NCI-H1105 treated with DMSO at 0.1 percent for 48 hours (cell line): Measurements from ENCODE around the gene ESRP2.

Experiments used
- DNase-seq: peaks from one replicate; lab custom pipeline; 2025; lab: John Stamatoyannopoulos, UW

Gene ESRP2

DNA sequence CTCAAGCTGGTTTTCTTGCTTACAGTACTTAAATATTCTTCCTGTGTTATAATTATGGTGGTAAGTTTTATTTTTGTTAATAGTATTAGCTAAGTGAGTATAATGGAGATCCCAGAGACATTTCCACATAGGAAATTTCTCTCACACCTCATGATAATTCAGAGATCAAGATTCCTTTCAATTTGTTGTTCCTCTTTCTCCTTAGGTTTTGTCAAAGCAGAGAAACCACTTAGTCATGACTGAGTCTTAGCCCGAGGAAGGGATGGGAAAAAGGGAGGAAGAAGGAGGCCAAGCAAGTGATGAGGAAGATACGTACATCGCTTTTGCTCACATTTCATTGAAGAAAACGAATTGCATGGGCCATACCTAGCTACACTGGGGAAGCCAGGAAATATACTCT lies 18.4 kb downstream of the ESRP2 start:
- DNase-seq = no peak

DNA sequence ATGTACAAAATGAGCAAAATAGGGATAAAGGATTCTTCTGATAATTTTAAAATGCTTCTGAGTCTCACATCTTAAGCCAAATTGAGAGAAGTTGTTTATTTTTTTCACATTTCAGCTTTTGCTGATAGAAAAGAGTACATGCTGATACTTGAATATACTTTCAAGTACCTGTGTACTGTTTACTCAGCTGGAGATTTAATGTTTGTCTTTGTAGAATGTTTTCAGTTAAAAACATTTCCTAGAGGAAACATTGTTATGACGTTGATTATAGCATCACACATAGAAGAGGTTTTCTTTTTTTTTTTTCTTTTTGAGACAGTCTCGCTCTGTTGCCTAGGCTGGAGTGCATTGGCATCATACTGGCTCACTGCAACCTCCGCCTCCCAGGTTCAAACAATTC lies 19.7 kb downstream of the ESRP2 start:
- DNase-seq = no peak

DNA sequence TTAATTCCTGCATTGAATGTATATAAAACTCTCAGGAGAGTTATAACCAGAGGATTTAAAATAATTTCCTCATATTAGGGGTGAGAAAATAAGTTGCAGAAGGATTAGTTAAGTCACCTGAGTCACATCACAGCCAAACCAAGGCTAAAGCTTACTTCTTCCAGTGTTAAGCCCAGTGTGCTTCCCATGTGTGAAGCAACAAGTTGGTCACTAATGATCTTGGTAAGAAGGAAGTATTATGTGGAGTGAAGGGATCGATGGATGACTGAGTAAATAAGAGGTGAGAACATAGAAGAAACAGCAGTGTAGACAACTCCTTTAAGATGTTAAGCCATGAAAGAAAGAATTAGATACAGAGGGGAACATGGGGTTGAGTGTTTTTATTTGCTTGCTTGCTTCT lies 20.6 kb downstream of the ESRP2 start:
- no peak for DNase-seq

DNA sequence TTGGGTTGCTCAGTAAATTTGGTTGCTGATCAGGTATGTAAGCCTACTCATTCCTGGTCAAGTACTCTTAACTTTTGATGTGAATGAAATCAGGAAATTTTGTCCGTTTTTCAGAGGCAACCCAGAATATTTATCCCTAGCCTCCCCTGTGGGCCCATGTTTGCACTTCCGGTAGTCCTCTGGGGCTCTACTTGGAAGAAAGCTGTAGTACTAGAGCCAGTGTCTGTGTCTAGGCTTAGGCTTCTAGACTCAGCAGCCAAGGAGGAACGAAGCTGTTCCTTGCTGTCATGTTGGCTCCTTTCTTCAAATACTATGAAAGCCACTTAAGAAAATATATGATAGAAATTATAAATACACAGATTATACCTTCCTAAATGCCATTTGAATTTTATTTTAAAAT lies 21.2 kb downstream of the ESRP2 start:
- no peak for DNase-seq

DNA sequence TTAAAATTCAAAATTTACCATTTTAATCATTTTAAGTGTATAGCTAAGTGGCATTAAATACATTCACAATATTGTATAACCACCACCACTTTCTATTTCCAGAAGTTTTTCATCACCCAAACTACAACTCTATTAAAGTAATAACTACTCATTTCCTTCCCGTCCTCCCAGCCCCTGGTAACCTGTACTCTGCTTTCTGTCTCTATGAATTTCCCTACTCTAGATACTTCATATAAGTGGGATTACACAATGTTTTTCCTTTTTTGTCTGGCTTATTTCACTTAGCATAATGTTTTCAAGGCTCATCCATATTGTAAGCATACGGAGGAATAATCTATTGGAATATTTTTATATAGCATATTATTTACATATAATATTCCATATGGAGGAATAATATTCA lies 29.7 kb downstream of the ESRP2 start:
- no peak for DNase-seq

DNA sequence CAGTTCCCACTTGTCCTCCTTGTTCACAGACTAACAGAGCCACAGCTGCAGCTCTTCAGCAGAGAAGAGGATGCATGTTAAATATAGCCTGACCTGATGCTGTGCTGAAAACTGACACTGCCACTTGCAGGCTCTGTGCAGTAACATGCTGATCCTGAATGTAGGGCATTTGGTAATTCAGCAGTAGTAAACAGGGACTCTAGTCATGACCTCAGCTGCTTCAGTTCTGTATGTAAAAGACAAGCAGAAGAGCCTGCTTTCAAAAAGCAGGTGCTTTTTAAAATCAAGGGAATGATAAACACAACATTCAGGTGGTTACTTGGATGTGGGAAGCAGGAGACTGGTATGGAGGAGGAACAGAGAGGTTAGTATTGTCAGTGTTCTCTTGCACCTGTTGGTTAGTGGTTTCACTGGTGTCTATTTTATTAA lies 33.8 kb downstream of the ESRP2 start:
- DNase-seq = no peak

DNA sequence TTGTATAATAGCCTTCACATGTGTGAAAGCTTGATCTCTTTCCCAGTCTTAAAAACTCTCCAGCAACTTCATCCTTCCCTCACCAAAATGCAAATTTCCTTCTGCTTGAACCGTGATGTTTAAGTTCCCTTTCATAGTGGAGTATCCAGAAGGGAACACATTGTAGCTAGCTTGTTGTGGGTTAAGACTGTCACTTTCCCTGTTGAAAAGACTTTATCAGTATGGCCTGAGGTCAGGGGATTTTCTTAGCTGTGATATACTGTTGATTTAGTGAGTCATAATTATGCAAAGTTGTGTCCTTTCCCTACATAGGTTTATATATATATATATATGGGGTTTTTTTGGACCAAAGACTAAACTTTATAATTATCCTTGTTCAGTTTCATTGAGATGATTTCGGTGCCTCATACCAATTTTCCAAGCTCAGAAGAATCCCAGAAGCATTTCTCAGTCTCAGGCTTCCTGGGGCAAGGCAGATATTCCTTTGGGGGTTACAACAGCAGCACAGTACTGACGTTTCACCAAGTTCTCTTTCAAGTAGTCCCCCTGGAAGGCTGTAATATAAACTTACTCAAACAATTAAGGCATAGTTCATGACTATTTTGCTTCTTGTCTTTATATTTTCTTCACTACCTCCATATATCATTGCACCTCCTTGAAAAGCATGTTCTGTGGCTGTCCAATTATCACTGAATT lies 35.7 kb downstream of the ESRP2 start:
- DNase-seq = no peak

DNA sequence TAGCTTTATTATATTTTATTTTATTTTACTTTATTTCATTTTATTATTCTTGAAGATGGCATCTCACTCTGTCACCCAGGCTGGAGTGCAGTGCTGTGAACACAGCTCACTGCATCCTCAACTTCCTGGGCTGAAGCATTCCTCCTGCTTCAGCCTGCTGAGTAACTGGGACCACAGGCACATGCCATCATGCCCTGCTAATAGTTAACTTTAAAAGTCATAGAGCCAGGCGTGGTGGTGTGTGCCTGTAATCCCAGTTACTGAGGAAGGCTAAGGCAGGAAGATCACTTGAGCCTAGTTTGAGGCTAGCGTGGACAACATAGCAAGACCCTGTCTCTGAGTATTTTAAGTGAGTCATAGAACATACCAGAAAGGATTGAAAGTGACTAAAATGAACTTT lies 38.7 kb downstream of the ESRP2 start:
- no peak for DNase-seq

DNA sequence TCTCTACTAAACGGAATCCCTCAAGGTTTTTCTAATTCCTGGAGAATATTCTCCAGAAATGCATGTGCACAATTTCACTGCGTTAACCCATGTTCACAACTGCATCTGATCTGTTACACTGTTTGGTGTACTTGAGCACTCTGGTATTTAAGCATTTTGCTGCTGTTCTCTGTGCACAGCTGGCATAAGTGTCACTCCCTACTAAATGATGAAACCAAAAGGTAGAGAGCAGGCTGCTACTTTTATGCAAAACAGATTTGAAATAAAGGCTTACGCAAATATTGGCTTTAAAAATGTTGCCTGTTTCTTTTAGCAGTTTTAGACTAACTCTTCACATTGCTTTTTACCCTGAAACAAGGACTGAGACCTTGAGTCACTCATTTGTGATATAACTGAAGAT lies 41.7 kb downstream of the ESRP2 start:
- DNase-seq = no peak

DNA sequence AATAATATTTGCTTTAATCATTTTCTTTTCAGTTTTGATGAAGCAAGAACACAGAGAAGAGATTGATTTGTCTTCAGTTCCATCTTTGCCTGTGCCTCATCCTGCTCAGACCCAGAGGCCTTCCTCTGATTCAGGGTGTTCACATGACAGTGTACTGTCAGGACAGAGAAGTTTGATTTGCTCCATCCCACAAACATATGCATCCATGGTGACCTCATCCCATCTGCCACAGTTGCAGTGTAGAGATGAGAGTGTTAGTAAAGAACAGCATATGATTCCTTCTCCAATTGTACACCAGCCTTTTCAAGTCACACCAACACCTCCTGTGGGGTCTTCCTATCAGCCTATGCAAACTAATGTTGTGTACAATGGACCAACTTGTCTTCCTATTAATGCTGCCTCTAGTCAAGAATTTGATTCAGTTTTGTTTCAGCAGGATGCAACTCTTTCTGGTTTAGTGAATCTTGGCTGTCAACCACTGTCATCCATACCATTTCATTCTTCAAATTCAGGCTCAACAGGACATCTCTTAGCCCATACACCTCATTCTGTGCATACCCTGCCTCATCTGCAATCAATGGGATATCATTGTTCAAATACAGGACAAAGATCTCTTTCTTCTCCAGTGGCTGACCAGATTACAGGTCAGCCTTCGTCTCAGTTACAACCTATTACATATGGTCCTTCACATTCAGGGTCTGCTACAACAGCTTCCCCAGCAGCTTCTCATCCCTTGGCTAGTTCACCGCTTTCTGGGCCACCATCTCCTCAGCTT lies 45.0 kb downstream of the ESRP2 start:
- no peak for DNase-seq

DNA sequence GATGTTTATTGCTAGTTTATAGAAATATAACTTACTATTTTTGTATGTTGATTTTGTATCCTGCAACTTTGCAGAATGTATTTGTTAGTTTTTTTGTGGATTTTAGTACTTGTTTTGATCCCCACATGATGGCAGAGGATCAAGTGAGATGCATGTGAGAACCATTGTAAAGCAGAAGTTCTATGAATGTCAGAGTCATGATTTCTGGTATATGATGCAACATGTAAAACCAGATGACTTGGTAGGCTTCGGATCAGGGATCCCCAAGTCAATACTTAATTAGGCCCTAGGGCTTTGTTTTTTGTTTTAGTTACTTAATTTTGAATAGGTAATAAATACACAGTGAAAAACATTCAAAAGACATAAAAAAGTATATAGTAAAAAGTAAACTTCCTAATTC lies 45.8 kb downstream of the ESRP2 start:
- DNase-seq = no peak

DNA sequence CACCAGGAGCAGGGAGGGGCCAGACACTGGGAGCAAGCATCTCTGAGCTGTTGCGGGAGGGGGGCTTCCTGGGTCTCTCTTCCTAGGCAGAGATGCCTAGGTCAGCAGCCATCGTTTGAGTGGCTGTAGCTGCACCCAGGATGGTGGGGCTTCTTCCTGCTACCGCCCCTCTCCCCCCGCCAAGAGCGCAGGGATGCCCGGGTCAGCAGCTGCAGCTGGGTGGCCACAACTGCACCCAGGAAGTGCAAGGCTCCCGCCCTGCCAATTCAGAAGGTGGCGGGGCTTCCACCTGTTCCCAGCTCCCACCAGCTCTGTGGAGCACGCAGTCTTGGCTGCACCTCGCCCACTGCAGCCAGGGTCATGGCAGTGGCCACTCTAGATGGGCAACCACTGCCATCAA lies 47.8 kb downstream of the ESRP2 start:
- DNase-seq = no peak

DNA sequence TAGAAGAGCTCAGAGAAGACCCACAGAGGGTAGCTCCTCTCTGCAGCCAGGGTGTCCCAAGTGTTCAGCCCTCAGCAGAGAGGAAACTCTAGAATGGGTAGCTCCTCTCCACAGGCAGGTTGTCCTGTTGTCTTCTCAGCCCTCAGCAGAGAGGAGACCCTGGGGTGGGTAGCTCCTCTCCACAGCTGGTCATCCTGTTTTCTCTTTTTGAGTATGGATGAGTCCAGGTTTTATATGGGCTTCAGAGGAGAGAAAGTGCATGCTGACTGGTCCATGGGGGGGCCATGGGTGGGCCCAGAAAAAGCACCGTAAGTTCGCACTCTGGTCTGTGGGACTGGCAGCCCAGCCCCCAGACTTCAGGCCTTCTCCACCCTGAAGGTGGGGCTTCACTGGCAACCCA lies 48.4 kb downstream of the ESRP2 start:
- DNase-seq = no peak

DNA sequence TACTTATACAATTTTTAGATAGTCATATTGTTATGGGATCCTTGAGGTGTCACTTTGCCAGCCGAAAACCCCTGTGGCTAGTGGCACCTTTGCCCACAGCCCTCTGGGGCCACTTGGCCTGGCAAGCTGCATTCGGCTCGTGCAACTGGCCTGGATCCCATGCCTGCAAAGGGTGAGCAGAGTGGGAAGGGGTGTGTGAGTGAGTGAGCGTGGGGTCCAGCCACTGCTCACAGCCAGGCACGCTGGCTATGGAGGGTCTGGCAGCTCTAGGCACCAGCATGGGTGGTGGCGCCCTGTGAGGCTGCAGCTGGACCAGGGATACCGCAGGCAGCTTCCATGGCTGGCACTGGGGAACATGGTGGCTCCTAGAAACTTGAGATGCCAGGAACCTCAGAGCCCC lies 49.0 kb downstream of the ESRP2 start:
- no peak for DNase-seq

DNA sequence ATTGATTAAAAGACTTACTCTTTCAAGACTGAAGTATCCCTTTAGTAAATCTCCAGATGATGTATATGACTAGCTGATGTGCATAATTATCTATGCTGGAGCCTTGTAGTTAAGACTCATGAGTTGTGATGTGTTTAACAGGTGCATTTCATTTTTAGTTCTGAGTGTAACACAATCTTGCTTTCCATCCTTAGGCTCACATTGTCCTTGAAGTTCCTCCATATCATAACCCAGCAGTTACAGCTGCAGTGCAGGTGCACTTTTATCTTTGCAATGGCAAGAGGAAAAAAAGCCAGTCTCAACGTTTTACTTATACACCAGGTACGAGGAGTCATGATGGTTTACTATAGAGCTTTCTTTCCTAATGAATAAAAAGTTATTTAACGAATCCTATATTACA lies 52.9 kb downstream of the ESRP2 start:
- no peak for DNase-seq

DNA sequence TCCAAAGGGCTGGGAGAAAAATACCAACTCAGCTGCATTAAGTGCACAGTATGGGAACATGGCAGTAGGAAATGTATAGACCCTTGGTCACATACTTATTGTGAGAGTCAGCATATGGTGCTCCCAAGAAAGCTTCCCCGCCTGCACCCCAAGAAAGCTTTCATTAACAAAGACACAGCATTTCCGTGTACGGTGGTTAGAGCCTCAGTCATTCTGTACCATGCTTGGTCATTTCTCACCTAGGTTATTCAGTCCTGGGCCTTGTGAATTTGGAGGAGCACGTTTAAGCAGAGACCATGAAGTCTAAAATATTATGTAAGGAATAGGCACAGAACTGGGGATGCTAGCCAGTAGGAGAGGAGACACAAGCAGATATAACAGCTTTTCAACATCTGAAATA lies 56.1 kb downstream of the ESRP2 start:
- DNase-seq = no peak

DNA sequence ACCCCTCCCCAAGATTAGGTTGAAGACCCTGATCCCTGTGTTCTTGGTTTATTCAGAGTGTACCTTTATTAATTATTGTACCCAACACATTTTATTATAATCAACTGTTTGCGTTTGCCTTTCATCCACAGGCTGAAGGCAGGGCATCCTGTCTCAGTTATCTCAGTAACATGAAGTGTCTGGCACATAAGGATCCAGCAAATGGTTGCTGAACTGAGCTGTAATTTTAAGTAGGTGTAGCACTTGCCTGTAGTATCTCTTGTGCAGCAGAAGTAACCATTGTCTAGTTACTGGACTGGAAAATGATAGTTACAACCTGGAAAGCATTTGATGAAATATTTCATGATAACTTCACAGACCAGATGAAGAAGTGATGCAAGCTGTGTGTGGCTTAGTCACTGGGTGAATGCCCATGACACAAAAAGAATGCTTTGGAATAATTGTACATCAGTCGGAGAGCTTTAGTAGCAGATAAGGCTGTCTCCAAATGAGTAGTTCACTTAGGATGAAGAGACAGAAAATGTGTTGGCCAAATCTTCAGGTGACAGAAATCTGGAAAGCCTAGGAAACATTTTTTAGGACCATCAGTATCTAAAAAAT lies 56.6 kb downstream of the ESRP2 start:
- DNase-seq = no peak
